Neural cell (in vitro differentiated cells): ENCODE data around the gene NACA. TPM values are rescaled to one million over a fixed set of nuclear protein-coding genes. Genes with fewer than 3 reads are reported as not detected.

Experiments used
- H2AFZ ChIP-seq: fragments of 200-600, 300-800 bp; sonication (generic), shearing (Covaris generic); 2 replicates; pipeline ENCODE4 v1.6.0; 2014; ENCODE audit warnings: low read depth, mild to moderate bottlenecking, antibody characterized with exemption, low read length, moderate library complexity
- H3F3A ChIP-seq: fragments of 200-600 bp; shearing (Covaris generic); 2 replicates; pipeline ENCODE4 v1.6.1; 2016; ENCODE audit warnings: mild to moderate bottlenecking, moderate library complexity, mixed read lengths, antibody characterized with exemption, low read length; ENCODE audit not compliant: insufficient read depth, poor library complexity, severe bottlenecking
- H3K27ac ChIP-seq: fragments of 200-600, 300-800 bp; sonication (generic), shearing (Covaris generic); 2 replicates; pipeline ENCODE4 v1.5.1; 2014; ENCODE audit warnings: mild to moderate bottlenecking, low read length, moderate library complexity
- H3K27me3 ChIP-seq: fragments of 300-800, 200-600 bp; sonication (generic), shearing (Covaris generic); 2 replicates; pipeline ENCODE4 v1.6.0; 2014; ENCODE audit warnings: mild to moderate bottlenecking, low read depth, low read length, moderate library complexity; ENCODE audit not compliant: insufficient read depth
- H3K36me3 ChIP-seq: fragments of 300-800, 200-600 bp; sonication (generic), shearing (Covaris generic); 2 replicates; pipeline ENCODE4 v1.5.1; 2014; ENCODE audit warnings: mild to moderate bottlenecking, antibody characterized with exemption, low read length, moderate library complexity; ENCODE audit not compliant: insufficient read depth
- H3K4me2 ChIP-seq: fragments of 300-800, 200-600 bp; sonication (generic), shearing (Covaris generic); 2 replicates; pipeline ENCODE4 v1.6.0; 2014; ENCODE audit warnings: mild to moderate bottlenecking, low read length
- H3K4me3 ChIP-seq: fragments of 300-800, 200-600 bp; sonication (generic), shearing (Covaris generic); 2 replicates; pipeline ENCODE4 v1.5.1; 2014; ENCODE audit warnings: mild to moderate bottlenecking, low read length, moderate library complexity
- H3K79me2 ChIP-seq: fragments of 200-600 bp; shearing (Covaris generic); replicated peaks from 2 replicates; pipeline ENCODE4 v1.6.0; 2014; ENCODE audit warnings: mild to moderate bottlenecking, low read length, moderate library complexity; ENCODE audit not compliant: insufficient read depth
- H3K9ac ChIP-seq: fragments of 300-800, 200-600 bp; sonication (generic), shearing (Covaris generic); 2 replicates; pipeline ENCODE4 v1.6.1; 2016; ENCODE audit warnings: mild to moderate bottlenecking, low read length, mixed read lengths
- H3K9me2 ChIP-seq: fragments of 200-600 bp; shearing (Covaris generic); 2 replicates; pipeline ENCODE4 v1.6.1; 2016; ENCODE audit warnings: mild to moderate bottlenecking, low read length, mixed read lengths; ENCODE audit not compliant: insufficient read depth
- H3K9me3 ChIP-seq: fragments of 200-600, 300-800 bp; sonication (generic), shearing (Covaris generic); 2 replicates; pipeline ENCODE4 v1.6.1; 2016; ENCODE audit warnings: mild to moderate bottlenecking, mixed run types, low read length, moderate library complexity, mixed read lengths
- H4K20me1 ChIP-seq: fragments of 200-600 bp; shearing (Covaris generic); 2 replicates; pipeline ENCODE4 v1.6.1; 2016; ENCODE audit warnings: mild to moderate bottlenecking, mixed run types; ENCODE audit not compliant: insufficient read depth
- EP300 ChIP-seq: fragments of 450-650 bp; conservative IDR thresholded peaks from 2 replicates; pipeline ENCODE4 v1.6.1; 2014; ENCODE audit warnings: antibody characterized with exemption, mild to moderate bottlenecking, moderate library complexity; ENCODE audit not compliant: poor library complexity, severe bottlenecking
- EZH2 ChIP-seq: fragments of 200-600, 300-800 bp; shearing (Covaris generic), sonication (generic); IDR thresholded peaks from 2 replicates; pipeline ENCODE4 v1.6.1; 2014; ENCODE audit warnings: antibody characterized with exemption, low read length, borderline replicate concordance, mild to moderate bottlenecking; ENCODE audit not compliant: insufficient read depth, poor library complexity, severe bottlenecking
- MXI1 ChIP-seq: fragments of 450-650 bp; conservative IDR thresholded peaks from 2 replicates; pipeline ENCODE4 v1.6.1; 2014; ENCODE audit warnings: antibody characterized with exemption, mild to moderate bottlenecking; ENCODE audit not compliant: poor library complexity, severe bottlenecking
- POLR2AphosphoS5 ChIP-seq: IDR thresholded peaks from 2 replicates; pipeline ENCODE4 v1.6.1; 2012
- RAD21 ChIP-seq: fragments of 450-650 bp; conservative IDR thresholded peaks from 2 replicates; pipeline ENCODE4 v1.6.1; 2014; ENCODE audit warnings: antibody characterized with exemption, mild to moderate bottlenecking, moderate library complexity
- SMC3 ChIP-seq: fragments of 450-650 bp; conservative IDR thresholded peaks from 2 replicates; pipeline ENCODE4 v1.6.1; 2014; ENCODE audit warnings: antibody characterized with exemption, mild to moderate bottlenecking, moderate library complexity; ENCODE audit not compliant: poor library complexity
- TAF1 ChIP-seq: IDR thresholded peaks from 2 replicates; pipeline ENCODE4 v1.6.1; 2012; ENCODE audit warnings: low read depth
- polyA plus RNA-seq: library from polyadenylated mRNA; depleted of rRNA; stranded (reverse); fragments of >200 nt; gene quantifications from 2 replicates; pipeline ENCODE4 v1.2.3, GENCODE V29; 2014
- TF ChIP-seq, protein P1 (sequence below): fragments of 450-650 bp; IDR thresholded peaks from 2 replicates; pipeline ENCODE4 v1.5.1; 2014; ENCODE audit warnings: antibody characterized with exemption, mild to moderate bottlenecking, moderate library complexity; ENCODE audit not compliant: poor library complexity, severe bottlenecking
- TF ChIP-seq, protein P2 (sequence below): IDR thresholded peaks from 2 replicates; pipeline ENCODE4 v1.6.1; 2012; ENCODE audit warnings: borderline replicate concordance

Gene NACA
- polyA plus RNA-seq, 1 donor from 2014 or later = 1,797 TPM

GRCh38 chr12:56677680-56678079 is 47.4 kb downstream of the NACA start:
- Histone ChIP-seq H4K20me1 (no peaks in the 10 kb centered on the region), H3K79me2 (peaks cover 81% of the 10 kb centered on the region), H3F3A (no peaks in the 10 kb centered on the region), H3K9ac (no peak overlapping the region), H3K4me2 (no peak overlapping the region), H3K4me3 (no peak overlapping the region), H3K27me3 (no peaks in the 10 kb centered on the region), H3K9me3 (no peaks in the 10 kb centered on the region), H3K36me3 (no peaks in the 10 kb centered on the region), H3K27ac (no peak overlapping the region), H3K9me2 (no peaks in the 10 kb centered on the region), H2AFZ (no peak overlapping the region)
- TF ChIP-seq SMC3 (no peak), POLR2AphosphoS5 (no peak), RAD21 (no peak), EZH2 (no peak), TAF1 (no peak), EP300 (no peak), MXI1 (no peak)
- TF ChIP-seq, protein P1, sequence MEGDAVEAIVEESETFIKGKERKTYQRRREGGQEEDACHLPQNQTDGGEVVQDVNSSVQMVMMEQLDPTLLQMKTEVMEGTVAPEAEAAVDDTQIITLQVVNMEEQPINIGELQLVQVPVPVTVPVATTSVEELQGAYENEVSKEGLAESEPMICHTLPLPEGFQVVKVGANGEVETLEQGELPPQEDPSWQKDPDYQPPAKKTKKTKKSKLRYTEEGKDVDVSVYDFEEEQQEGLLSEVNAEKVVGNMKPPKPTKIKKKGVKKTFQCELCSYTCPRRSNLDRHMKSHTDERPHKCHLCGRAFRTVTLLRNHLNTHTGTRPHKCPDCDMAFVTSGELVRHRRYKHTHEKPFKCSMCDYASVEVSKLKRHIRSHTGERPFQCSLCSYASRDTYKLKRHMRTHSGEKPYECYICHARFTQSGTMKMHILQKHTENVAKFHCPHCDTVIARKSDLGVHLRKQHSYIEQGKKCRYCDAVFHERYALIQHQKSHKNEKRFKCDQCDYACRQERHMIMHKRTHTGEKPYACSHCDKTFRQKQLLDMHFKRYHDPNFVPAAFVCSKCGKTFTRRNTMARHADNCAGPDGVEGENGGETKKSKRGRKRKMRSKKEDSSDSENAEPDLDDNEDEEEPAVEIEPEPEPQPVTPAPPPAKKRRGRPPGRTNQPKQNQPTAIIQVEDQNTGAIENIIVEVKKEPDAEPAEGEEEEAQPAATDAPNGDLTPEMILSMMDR = no peak
- TF ChIP-seq, protein P2, sequence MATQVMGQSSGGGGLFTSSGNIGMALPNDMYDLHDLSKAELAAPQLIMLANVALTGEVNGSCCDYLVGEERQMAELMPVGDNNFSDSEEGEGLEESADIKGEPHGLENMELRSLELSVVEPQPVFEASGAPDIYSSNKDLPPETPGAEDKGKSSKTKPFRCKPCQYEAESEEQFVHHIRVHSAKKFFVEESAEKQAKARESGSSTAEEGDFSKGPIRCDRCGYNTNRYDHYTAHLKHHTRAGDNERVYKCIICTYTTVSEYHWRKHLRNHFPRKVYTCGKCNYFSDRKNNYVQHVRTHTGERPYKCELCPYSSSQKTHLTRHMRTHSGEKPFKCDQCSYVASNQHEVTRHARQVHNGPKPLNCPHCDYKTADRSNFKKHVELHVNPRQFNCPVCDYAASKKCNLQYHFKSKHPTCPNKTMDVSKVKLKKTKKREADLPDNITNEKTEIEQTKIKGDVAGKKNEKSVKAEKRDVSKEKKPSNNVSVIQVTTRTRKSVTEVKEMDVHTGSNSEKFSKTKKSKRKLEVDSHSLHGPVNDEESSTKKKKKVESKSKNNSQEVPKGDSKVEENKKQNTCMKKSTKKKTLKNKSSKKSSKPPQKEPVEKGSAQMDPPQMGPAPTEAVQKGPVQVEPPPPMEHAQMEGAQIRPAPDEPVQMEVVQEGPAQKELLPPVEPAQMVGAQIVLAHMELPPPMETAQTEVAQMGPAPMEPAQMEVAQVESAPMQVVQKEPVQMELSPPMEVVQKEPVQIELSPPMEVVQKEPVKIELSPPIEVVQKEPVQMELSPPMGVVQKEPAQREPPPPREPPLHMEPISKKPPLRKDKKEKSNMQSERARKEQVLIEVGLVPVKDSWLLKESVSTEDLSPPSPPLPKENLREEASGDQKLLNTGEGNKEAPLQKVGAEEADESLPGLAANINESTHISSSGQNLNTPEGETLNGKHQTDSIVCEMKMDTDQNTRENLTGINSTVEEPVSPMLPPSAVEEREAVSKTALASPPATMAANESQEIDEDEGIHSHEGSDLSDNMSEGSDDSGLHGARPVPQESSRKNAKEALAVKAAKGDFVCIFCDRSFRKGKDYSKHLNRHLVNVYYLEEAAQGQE = no peak

DNA sequence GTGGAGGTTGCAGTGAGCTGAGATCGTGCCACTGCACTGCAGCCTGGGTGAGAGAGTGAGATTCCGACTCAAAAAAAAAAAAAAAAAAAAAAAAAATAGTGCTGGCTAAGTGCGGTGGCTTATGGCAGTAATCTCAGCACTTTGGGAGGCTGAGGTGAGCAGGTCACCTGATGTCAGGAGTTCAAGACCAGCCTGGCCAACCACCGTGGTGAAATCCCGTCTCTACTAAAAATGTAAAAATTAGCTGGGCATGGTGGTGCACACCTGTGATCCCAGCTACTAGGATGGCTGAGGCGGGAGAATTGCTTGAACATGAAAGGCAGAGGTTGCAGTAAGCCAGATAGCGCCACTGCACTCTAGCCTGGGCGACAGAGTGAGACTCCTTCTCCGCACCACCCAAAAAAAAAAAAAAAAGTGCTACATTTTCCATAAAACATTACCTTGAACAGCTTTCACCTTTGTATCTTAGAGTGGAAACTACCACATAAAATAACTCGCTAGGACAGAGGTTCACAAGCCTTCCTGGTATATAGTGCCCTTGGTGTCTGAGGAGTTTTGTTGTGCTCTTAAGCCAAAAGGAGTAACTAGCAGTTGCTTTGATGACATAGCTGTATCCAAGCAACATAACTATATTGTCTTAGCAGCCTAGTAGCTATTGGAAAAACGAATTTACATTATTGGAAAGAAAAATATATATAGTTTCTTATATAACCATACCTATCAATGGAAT is 48.1 kb downstream of the NACA start:
- no peaks in the 10 kb centered on the region for H3K36me3 ChIP-seq
- no peak overlapping the region for H3K27ac ChIP-seq
- H3K79me2 ChIP-seq = peaks cover 74% of the 10 kb centered on the region
- no peak overlapping the region for H3K4me3 ChIP-seq
- no peak overlapping the region for H3K9ac ChIP-seq
- no peaks in the 10 kb centered on the region for H3K27me3 ChIP-seq
- no peaks in the 10 kb centered on the region for H4K20me1 ChIP-seq
- no peaks in the 10 kb centered on the region for H3F3A ChIP-seq
- H3K9me3 ChIP-seq = no peaks in the 10 kb centered on the region
- no peak for TF ChIP-seq TAF1
- no peak for TF ChIP-seq MXI1
- no peak for TF ChIP-seq SMC3
- no peak for TF ChIP-seq RAD21
- TF ChIP-seq, protein P2 = no peak
- TF ChIP-seq EP300 = no peak
- TF ChIP-seq EZH2 = no peak
- TF ChIP-seq, protein P1 = no peak
- TF ChIP-seq POLR2AphosphoS5 = no peak
- H3K9me2 ChIP-seq = no peaks in the 10 kb centered on the region
- H3K4me2 ChIP-seq = no peak overlapping the region
- H2AFZ ChIP-seq = no peak overlapping the region
